SK-N-SH treated with all-trans-retinoic acid at 6 μM for 48 hours (cell line): ENCODE results near the gene CCDC137.

ENCODE experiments used
- ATAC-seq: fragments of 200-7000 bp; cut with Tn5 transposase; 3 replicates; pipeline ENCODE4 v1.9.1; 2020; ENCODE audit warnings: mild to moderate bottlenecking, moderate library complexity
- ARNTL ChIP-seq: fragments of 450-650 bp; formaldehyde crosslinking; IDR thresholded peaks from 2 replicates; pipeline ENCODE4 v1.5.0; 2020; ENCODE audit warnings: low read depth, mild to moderate bottlenecking, moderate library complexity, borderline replicate concordance
- CREB5 ChIP-seq: fragments of 250-450 bp; sonication (Bioruptor Pico); IDR thresholded peaks from 2 replicates; pipeline ENCODE4 v1.5.1; 2020; ENCODE audit warnings: low read depth, mild to moderate bottlenecking, moderate library complexity
- CSDC2 ChIP-seq: fragments of 250-450 bp; sonication (Bioruptor Pico); IDR thresholded peaks from 2 replicates; pipeline ENCODE4 v1.5.0; 2020; ENCODE audit warnings: mild to moderate bottlenecking, moderate library complexity
- GLIS3 ChIP-seq: fragments of 250-450 bp; sonication (Bioruptor Pico); IDR thresholded peaks from 2 replicates; pipeline ENCODE4 v1.5.0; 2020; ENCODE audit warnings: mild to moderate bottlenecking, moderate library complexity
- ISL1 ChIP-seq: fragments of 250-450 bp; sonication (Bioruptor Pico); IDR thresholded peaks from 2 replicates; pipeline ENCODE4 v2.1.2; 2022; ENCODE audit warnings: mild to moderate bottlenecking, moderate library complexity
- OSR1 ChIP-seq: fragments of 250-450 bp; sonication (Bioruptor Pico); IDR thresholded peaks from 2 replicates; pipeline ENCODE4 v1.8.0; 2022; ENCODE audit warnings: moderate library complexity, mild to moderate bottlenecking, inconsistent platforms
- POU6F1 ChIP-seq: fragments of 250-450 bp; sonication (Bioruptor Pico); IDR thresholded peaks from 2 replicates; pipeline ENCODE4 v1.8.0; 2021; ENCODE audit warnings: low read depth, mild to moderate bottlenecking, moderate library complexity, borderline replicate concordance
- PPARA ChIP-seq: fragments of 250-450 bp; sonication (Bioruptor Pico); IDR thresholded peaks from 2 replicates; pipeline ENCODE4 v1.5.0; 2020; ENCODE audit warnings: mild to moderate bottlenecking, borderline replicate concordance
- RARB ChIP-seq: fragments of 250-450 bp; sonication (Bioruptor Pico); IDR thresholded peaks from 2 replicates; pipeline ENCODE4 v1.8.0; 2021; ENCODE audit warnings: mild to moderate bottlenecking, moderate library complexity
- SNAI2 ChIP-seq: fragments of 250-450 bp; sonication (Bioruptor Pico); IDR thresholded peaks from 2 replicates; pipeline ENCODE4 v1.5.0; 2020; ENCODE audit warnings: mild to moderate bottlenecking, moderate library complexity
- TCF4 ChIP-seq: fragments of 250-450 bp; sonication (Bioruptor Pico); IDR thresholded peaks from 2 replicates; pipeline ENCODE4 v1.8.0; 2021; ENCODE audit warnings: mild to moderate bottlenecking, moderate library complexity, borderline replicate concordance
- TOX ChIP-seq: fragments of 250-450 bp; sonication (Bioruptor Pico); IDR thresholded peaks from 2 replicates; pipeline ENCODE4 v1.8.0; 2021; ENCODE audit warnings: mild to moderate bottlenecking, moderate library complexity, borderline replicate concordance
- ZC3H10 ChIP-seq: fragments of 250-450 bp; sonication (Bioruptor Pico); IDR thresholded peaks from 2 replicates; pipeline ENCODE4 v1.5.1; 2021; ENCODE audit warnings: mild to moderate bottlenecking, moderate library complexity
- ZFP3 ChIP-seq: fragments of 250-450 bp; sonication (Bioruptor Pico); IDR thresholded peaks from 2 replicates; pipeline ENCODE4 v1.5.0; 2020; ENCODE audit warnings: mild to moderate bottlenecking, moderate library complexity
- ZNF565 ChIP-seq: fragments of 450-650 bp; formaldehyde crosslinking; conservative IDR thresholded peaks from 2 replicates; pipeline ENCODE4 v1.5.0; 2020; ENCODE audit warnings: low read depth, mild to moderate bottlenecking, moderate library complexity
- ZNF8 ChIP-seq: fragments of 450-650 bp; formaldehyde crosslinking; IDR thresholded peaks from 2 replicates; pipeline ENCODE4 v1.5.0; 2020; ENCODE audit warnings: mild to moderate bottlenecking, moderate library complexity
- TF ChIP-seq, protein P1 (sequence below): fragments of 250-450 bp; sonication (Bioruptor Pico); IDR thresholded peaks from 2 replicates; pipeline ENCODE4 v1.5.1; 2021; ENCODE audit warnings: mild to moderate bottlenecking, moderate library complexity

CCDC137 gene

DNA sequence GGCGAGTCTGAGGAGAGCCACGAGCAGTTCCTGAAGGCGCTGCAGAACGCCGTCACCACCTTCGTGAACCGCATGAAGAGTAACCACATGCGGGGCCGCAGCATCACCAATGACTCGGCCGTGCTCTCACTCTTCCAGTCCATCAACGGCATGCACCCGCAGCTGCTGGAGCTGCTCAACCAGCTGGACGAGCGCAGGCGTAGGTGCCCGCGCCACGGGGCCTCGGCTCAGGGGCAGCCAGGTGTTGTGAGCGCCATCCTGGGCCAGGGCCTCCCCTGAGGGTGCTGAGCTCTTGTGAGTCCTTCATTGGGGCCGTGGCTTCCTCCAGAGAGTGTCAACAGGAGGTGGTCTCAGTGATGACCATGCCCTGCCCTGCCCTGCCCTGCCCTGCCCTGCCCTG is 29.3 kb downstream of the CCDC137 start:
- no peak for ATAC-seq
- no peak for TF ChIP-seq ZNF8 (CRISPR knock-in tag)

DNA sequence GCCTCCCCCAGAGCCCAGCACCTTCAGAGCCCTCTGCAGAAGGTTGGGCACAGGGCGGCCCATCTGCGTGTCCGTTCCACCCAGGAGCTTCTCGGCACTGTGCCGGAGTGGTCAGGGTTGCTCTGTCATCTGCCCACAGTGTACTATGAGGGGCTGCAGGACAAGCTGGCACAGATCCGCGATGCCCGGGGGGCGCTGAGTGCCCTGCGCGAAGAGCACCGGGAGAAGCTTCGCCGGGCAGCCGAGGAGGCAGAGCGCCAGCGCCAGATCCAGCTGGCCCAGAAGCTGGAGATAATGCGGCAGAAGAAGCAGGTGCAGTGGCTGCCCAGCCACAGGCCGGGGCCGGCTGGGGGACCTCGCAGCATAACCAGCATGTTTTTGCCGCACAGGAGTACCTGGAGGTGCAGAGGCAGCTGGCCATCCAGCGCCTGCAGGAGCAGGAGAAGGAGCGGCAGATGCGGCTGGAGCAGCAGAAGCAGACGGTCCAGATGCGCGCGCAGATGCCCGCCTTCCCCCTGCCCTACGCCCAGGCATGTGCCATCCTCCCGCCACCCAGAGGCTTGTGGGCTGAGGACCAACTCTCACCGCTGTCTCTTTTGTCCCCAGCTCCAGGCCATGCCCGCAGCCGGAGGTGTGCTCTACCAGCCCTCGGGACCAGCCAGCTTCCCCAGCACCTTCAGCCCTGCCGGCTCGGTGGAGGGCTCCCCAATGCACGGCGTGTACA is 29.8 kb downstream of the CCDC137 start:
- TF ChIP-seq ZFP3 (CRISPR knock-in tag) (no peak), TCF4 (CRISPR knock-in tag) (no peak), ZNF8 (CRISPR knock-in tag) (no peak), ARNTL (CRISPR knock-in tag) (no peak), ZC3H10 (CRISPR knock-in tag) (no peak), SNAI2 (CRISPR knock-in tag) (no peak), CSDC2 (CRISPR knock-in tag) (no peak), ISL1 (CRISPR knock-in tag) (no peak), GLIS3 (CRISPR knock-in tag) (no peak), ZNF565 (CRISPR knock-in tag) (no peak), CREB5 (no peak), PPARA (CRISPR knock-in tag) (no peak), RARB (CRISPR knock-in tag) (no peak), TOX (no peak)
- ATAC-seq = no peak; the same call in 2 of the 3 replicates

DNA sequence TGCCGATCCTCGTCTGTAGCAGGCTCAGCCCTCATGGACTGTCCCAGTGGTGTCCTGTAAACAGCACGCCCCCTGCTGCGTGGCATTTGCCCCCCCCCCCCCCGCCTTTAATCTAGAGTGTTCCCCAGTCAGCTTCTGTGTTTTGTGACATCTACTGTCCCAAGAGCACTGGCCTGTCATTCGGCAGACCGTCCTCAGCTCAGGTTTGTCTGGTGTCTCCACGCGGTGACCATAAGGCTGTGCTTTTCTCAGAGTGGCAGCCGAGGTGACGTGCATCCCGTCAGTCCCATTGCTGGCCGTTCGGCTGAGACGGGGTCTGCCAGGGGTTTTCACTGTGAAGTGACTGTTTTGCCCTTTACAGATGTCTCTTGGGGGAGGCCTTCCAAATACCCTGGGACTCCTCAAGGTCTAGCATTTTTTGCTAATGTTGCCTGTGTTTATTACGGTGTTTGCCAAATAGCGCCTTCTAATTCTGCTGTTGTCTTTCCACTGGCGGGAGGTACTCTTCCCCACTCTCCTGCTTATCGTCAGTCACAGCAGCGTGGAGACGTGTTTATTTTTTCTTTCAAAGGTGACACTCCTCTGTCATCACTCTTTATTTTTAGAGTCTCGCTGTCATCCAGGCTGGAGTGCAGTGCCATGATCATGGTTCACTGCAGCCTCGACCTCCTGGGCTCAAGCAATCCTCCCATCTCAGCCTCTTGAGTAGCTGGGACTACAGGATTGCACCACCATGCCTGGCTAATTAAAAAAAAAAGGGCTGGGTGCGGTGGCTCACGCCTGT is 30.9 kb downstream of the CCDC137 start:
- no peak for ATAC-seq
- TF ChIP-seq TCF4 (CRISPR knock-in tag) (no peak), POU6F1 (CRISPR knock-in tag) (no peak), OSR1 (CRISPR knock-in tag) (no peak), PPARA (CRISPR knock-in tag) (no peak), GLIS3 (CRISPR knock-in tag) (no peak), ZFP3 (CRISPR knock-in tag) (no peak)

DNA sequence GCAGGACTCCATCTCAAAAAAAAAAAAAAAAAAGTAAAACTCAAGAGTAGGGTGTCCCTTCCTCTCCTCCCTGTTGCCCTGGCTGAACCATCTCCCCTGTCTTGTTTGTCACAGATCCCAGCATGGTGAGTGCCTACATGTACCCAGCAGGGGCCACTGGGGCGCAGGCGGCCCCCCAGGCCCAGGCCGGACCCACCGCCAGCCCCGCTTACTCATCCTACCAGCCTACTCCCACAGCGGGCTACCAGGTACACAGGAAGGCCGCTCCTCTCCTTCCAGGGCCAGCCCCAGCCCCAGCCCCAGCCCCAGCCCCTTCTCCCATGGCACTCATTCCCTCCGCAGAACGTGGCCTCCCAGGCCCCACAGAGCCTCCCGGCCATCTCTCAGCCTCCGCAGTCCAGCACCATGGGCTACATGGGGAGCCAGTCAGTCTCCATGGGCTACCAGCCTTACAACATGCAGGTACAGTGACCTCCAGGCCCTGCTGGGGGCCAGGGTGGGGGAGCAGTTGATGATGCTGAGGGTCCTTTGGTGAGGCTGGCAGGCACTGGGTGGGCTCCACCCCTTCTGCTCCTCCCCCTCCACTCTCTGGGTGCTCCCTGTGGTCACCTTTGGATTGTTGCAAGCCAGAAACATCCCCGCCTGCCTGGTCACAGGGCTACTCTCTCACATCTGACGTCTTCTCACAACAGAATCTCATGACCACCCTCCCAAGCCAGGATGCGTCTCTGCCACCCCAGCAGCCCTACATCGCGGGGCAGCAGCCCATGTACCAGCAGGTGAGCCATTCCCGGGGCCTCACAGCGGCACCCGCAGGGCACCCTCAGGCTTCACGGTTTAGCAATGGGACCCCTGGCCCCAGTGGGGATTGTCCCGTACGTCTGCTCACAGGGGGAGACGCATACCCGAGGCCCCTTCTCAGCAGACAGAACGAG is 34.1 kb downstream of the CCDC137 start:
- TF ChIP-seq, protein P1, sequence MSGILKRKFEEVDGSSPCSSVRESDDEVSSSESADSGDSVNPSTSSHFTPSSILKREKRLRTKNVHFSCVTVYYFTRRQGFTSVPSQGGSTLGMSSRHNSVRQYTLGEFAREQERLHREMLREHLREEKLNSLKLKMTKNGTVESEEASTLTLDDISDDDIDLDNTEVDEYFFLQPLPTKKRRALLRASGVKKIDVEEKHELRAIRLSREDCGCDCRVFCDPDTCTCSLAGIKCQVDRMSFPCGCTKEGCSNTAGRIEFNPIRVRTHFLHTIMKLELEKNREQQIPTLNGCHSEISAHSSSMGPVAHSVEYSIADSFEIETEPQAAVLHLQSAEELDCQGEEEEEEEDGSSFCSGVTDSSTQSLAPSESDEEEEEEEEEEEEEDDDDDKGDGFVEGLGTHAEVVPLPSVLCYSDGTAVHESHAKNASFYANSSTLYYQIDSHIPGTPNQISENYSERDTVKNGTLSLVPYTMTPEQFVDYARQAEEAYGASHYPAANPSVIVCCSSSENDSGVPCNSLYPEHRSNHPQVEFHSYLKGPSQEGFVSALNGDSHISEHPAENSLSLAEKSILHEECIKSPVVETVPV (CRISPR knock-in tag) = no peak
- no peak for TF ChIP-seq TOX
- no peak for TF ChIP-seq CSDC2 (CRISPR knock-in tag)
- no peak for TF ChIP-seq OSR1 (CRISPR knock-in tag)
- no peak for TF ChIP-seq ISL1 (CRISPR knock-in tag)
- no peak for TF ChIP-seq ZC3H10 (CRISPR knock-in tag)
- no peak for TF ChIP-seq CREB5
- TF ChIP-seq ZNF8 (CRISPR knock-in tag) = no peak
- TF ChIP-seq ZNF565 (CRISPR knock-in tag) = no peak
- no peak for ATAC-seq
